K562 (cell line): ENCODE measurements around the gene FBXO21. TPM values are rescaled to one million over a fixed set of nuclear protein-coding genes. Genes with fewer than 3 reads are reported as not detected.

Experiments
- ARID2 ChIP-seq: fragments of 450-650 bp; IDR thresholded peaks from 2 replicates; pipeline ENCODE4 v1.6.1; 2017; ENCODE audit warnings: antibody characterized with exemption, mild to moderate bottlenecking
- CBFA2T2 ChIP-seq: fragments of 450-650 bp; conservative IDR thresholded peaks from 2 replicates; pipeline ENCODE4 v1.6.1; 2017; ENCODE audit warnings: mild to moderate bottlenecking
- CBFB ChIP-seq: sonication (generic); formaldehyde crosslinking; IDR thresholded peaks from 2 replicates; pipeline ENCODE4 v1.4.0; 2020; ENCODE audit warnings: mild to moderate bottlenecking, missing genetic modification reagents
- CBX3 ChIP-seq, 2 experiments: IDR thresholded peaks; 1 replicate in 1 of 2; 2 replicates in 1 of 2; pipeline ENCODE4 v1.6.1; 2012; ENCODE audit warnings: inconsistent platforms in 2 of 2, low read length in 2 of 2, borderline replicate concordance in 1 of 2, control low read depth in 1 of 2
- CEBPG ChIP-seq, 3 experiments: fragments of 200-800 bp in 1 of 3; sonication (Bioruptor generic) in 1 of 3; sonication (generic) in 1 of 3; formaldehyde crosslinking in 1 of 3; IDR thresholded peaks in 2 of 3; conservative IDR thresholded peaks in 1 of 3; 2 replicates each; pipeline versions ENCODE4 v1.6.1 to v1.8.0; 2016 to 2022; ENCODE audit warnings: missing compliant biosample characterization in 2 of 3, missing genetic modification characterization in 2 of 3, mild to moderate bottlenecking in 1 of 3, missing genetic modification reagents in 1 of 3
- CREB1 ChIP-seq, 2 experiments: sonication (generic) in 1 of 2; formaldehyde crosslinking in 1 of 2; IDR thresholded peaks; 2 replicates each; pipeline versions ENCODE4 v1.6.1 to v1.8.0; 2012 to 2022; ENCODE audit warnings: inconsistent platforms in 1 of 2, mild to moderate bottlenecking in 1 of 2, missing genetic modification reagents in 1 of 2, moderate library complexity in 1 of 2
- FOSL1 ChIP-seq: fragments of 200-800 bp; sonication (Bioruptor generic); conservative IDR thresholded peaks from 2 replicates; pipeline ENCODE4 v1.6.1; 2016; ENCODE audit warnings: missing genetic modification characterization, missing compliant biosample characterization
- HEY1 ChIP-seq: fragments of 250-450 bp; sonication (Bioruptor Pico); IDR thresholded peaks from 2 replicates; pipeline ENCODE4 v1.5.0; 2020; ENCODE audit warnings: mild to moderate bottlenecking, moderate library complexity, borderline replicate concordance
- ZC3H4 ChIP-seq: sonication (generic); formaldehyde crosslinking; IDR thresholded peaks from 2 replicates; pipeline ENCODE4 v1.9.0; 2021; ENCODE audit warnings: missing genetic modification reagents, borderline replicate concordance
- ZFP91 ChIP-seq: sonication (generic); formaldehyde crosslinking; IDR thresholded peaks from 2 replicates; pipeline ENCODE4 v1.8.0; 2022; ENCODE audit warnings: mild to moderate bottlenecking, missing genetic modification reagents
- ZNF282 ChIP-seq: sonication (generic); formaldehyde crosslinking; IDR thresholded peaks from 2 replicates; pipeline ENCODE4 v1.8.1; 2023; ENCODE audit warnings: missing genetic modification reagents
- ZNF316 ChIP-seq: fragments of 450-650 bp; IDR thresholded peaks from 2 replicates; pipeline ENCODE4 v1.6.1; 2016
- polyA plus RNA-seq, 8 experiments: library from polyadenylated mRNA; depleted of rRNA in 4 of 8; stranded (reverse) in 5 of 8; unstranded in 3 of 8; fragments of >200 nt; fragmentation: Nextera tagmentation in 2 of 8; fragmentation: Illumina TruSeq in 1 of 8; extraction: Ambion mirVana in 2 of 8; extraction: Trizol in 1 of 8; gene quantifications; 2 replicates each; pipeline versions ENCODE4 v1.2.1 to v1.2.3, GENCODE V29; 2011 to 2014; ENCODE audit warnings: inconsistent platforms in 1 of 8, missing spikeins in 1 of 8
- total RNA-seq, 7 experiments: library from RNA; depleted of rRNA in 6 of 7; stranded (reverse); fragments of >200 nt in 6 of 7; fragmentation: Illumina TruSeq in 2 of 7; extraction: Trizol in 2 of 7; gene quantifications; 2 replicates each; pipeline versions ENCODE4 v1.2.1 to v1.2.3, GENCODE V29; 2011 to 2021; ENCODE audit warnings: low replicate concordance in 1 of 7
- TF ChIP-seq, protein P1 (sequence below): fragments of 450-650 bp; formaldehyde crosslinking; IDR thresholded peaks from 2 replicates; pipeline ENCODE4 v1.4.0; 2022; ENCODE audit warnings: missing genetic modification characterization
- TF ChIP-seq, protein P2 (sequence below), 2 experiments: fragments of 450-650 bp in 1 of 2; IDR thresholded peaks; 2 replicates each; pipeline ENCODE4 v1.6.1; 2011 to 2017; ENCODE audit warnings: low read depth in 2 of 2, antibody characterized with exemption in 1 of 2, borderline replicate concordance in 1 of 2, low read length in 1 of 2, mild to moderate bottlenecking in 1 of 2, mixed read lengths in 1 of 2; ENCODE audit not compliant: control insufficient read depth in 1 of 2
- TF ChIP-seq, protein P3 (sequence below): sonication (generic); formaldehyde crosslinking; IDR thresholded peaks from 2 replicates; pipeline ENCODE4 v1.8.1; 2023; ENCODE audit warnings: mild to moderate bottlenecking, missing genetic modification reagents
- TF ChIP-seq, protein P4 (sequence below): sonication (generic); formaldehyde crosslinking; IDR thresholded peaks from 2 replicates; pipeline ENCODE4 v1.8.0; 2022; ENCODE audit warnings: mild to moderate bottlenecking, low read depth, missing genetic modification reagents

The FBXO21 gene
- total and polyA plus RNA-seq, 9 of the 15 experiments (the other 6 are each of a cell fraction or from before 2014, with no cell fraction given) = 3.0 to 50.9 (median 9.1) TPM

GRCh38 chr12:117127933-117128823 lies 62.1 kb downstream of the FBXO21 start (continued):
- TF ChIP-seq CEBPG (CRISPR knock-in tag; IDR thresholded peaks at IDR 0.05) (peak; percentile 45; the same call in 1 of the 2 replicates), CEBPG (tag; conservative IDR thresholded peaks at IDR 0.05 in 1 of 2, IDR thresholded peaks at IDR 0.05 in 1 of 2) (no peak), CBFA2T2 (peak; percentile 17; the same call in 1 of the 2 replicates), ZNF282 (CRISPR knock-in tag) (0 out of 2 replicates have a peak, but pooled peaks have one; percentile 73), CBX3 (IDR thresholded peaks at IDR 0.05; ENCODE audit: borderline replicate concordance in 1 of 2, low read length in 2 of 2) (peak in 1 of 2 experiments; percentile 99; a peak in 2 of 3 replicates), ZC3H4 (CRISPR knock-in tag) (no peak; the same call in 1 of the 2 replicates), CREB1 (IDR thresholded peaks at IDR 0.05) (no peak), CREB1 (CRISPR knock-in tag; IDR thresholded peaks at IDR 0.05) (peak; percentile 75), CBFB (peak; percentile 55; the same call in 1 of the 2 replicates), HEY1 (no peak), ARID2 (no peak), ZNF316 (0 out of 2 replicates have a peak, but pooled peaks have one; percentile 1), ZFP91 (peak; percentile 80; the same call in 1 of the 2 replicates), FOSL1 (tag) (0 out of 2 replicates have a peak, but pooled peaks have one; percentile 17)
- TF ChIP-seq, protein P1, sequence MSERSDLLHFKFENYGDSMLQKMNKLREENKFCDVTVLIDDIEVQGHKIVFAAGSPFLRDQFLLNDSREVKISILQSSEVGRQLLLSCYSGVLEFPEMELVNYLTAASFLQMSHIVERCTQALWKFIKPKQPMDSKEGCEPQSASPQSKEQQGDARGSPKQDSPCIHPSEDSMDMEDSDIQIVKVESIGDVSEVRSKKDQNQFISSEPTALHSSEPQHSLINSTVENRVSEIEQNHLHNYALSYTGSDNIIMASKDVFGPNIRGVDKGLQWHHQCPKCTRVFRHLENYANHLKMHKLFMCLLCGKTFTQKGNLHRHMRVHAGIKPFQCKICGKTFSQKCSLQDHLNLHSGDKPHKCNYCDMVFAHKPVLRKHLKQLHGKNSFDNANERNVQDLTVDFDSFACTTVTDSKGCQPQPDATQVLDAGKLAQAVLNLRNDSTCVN = no peak
- TF ChIP-seq, protein P2, sequence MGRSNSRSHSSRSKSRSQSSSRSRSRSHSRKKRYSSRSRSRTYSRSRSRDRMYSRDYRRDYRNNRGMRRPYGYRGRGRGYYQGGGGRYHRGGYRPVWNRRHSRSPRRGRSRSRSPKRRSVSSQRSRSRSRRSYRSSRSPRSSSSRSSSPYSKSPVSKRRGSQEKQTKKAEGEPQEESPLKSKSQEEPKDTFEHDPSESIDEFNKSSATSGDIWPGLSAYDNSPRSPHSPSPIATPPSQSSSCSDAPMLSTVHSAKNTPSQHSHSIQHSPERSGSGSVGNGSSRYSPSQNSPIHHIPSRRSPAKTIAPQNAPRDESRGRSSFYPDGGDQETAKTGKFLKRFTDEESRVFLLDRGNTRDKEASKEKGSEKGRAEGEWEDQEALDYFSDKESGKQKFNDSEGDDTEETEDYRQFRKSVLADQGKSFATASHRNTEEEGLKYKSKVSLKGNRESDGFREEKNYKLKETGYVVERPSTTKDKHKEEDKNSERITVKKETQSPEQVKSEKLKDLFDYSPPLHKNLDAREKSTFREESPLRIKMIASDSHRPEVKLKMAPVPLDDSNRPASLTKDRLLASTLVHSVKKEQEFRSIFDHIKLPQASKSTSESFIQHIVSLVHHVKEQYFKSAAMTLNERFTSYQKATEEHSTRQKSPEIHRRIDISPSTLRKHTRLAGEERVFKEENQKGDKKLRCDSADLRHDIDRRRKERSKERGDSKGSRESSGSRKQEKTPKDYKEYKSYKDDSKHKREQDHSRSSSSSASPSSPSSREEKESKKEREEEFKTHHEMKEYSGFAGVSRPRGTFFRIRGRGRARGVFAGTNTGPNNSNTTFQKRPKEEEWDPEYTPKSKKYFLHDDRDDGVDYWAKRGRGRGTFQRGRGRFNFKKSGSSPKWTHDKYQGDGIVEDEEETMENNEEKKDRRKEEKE (IDR thresholded peaks at IDR 0.05; ENCODE audit: borderline replicate concordance in 1 of 2, control insufficient read depth in 1 of 2, low read depth in 2 of 2, low read length in 1 of 2) = peak in 1 of 2 experiments; percentile 89; a peak in 2 of 4 replicates
- TF ChIP-seq, protein P3, sequence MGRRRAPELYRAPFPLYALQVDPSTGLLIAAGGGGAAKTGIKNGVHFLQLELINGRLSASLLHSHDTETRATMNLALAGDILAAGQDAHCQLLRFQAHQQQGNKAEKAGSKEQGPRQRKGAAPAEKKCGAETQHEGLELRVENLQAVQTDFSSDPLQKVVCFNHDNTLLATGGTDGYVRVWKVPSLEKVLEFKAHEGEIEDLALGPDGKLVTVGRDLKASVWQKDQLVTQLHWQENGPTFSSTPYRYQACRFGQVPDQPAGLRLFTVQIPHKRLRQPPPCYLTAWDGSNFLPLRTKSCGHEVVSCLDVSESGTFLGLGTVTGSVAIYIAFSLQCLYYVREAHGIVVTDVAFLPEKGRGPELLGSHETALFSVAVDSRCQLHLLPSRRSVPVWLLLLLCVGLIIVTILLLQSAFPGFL (CRISPR knock-in tag) = no peak
- TF ChIP-seq, protein P4, sequence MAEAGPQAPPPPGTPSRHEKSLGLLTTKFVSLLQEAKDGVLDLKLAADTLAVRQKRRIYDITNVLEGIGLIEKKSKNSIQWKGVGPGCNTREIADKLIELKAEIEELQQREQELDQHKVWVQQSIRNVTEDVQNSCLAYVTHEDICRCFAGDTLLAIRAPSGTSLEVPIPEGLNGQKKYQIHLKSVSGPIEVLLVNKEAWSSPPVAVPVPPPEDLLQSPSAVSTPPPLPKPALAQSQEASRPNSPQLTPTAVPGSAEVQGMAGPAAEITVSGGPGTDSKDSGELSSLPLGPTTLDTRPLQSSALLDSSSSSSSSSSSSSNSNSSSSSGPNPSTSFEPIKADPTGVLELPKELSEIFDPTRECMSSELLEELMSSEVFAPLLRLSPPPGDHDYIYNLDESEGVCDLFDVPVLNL (CRISPR knock-in tag) = 0 out of 2 replicates have a peak, but pooled peaks have one; percentile 78
